ENCODE measurements around the gene ZNF521.

DNA sequence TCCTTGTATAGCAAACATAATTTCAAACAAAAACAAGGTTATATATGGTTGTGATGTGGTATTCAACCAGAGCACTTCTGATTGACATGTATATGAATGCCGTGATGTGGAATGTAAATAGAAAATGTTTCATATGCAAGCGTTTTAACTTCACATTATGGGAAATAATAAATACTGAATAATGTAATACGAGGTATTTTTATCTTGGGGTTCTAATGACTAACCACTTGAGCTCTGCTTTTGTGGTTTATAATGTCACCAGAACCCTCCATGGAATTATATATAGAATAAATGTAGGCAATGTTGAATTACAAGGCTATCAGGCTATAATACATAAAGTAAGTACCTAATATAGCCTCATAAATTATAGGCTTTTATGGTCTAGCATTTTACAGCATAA lies 72.4 kb downstream of the ZNF521 start:
- TF ChIP-seq, protein P1, sequence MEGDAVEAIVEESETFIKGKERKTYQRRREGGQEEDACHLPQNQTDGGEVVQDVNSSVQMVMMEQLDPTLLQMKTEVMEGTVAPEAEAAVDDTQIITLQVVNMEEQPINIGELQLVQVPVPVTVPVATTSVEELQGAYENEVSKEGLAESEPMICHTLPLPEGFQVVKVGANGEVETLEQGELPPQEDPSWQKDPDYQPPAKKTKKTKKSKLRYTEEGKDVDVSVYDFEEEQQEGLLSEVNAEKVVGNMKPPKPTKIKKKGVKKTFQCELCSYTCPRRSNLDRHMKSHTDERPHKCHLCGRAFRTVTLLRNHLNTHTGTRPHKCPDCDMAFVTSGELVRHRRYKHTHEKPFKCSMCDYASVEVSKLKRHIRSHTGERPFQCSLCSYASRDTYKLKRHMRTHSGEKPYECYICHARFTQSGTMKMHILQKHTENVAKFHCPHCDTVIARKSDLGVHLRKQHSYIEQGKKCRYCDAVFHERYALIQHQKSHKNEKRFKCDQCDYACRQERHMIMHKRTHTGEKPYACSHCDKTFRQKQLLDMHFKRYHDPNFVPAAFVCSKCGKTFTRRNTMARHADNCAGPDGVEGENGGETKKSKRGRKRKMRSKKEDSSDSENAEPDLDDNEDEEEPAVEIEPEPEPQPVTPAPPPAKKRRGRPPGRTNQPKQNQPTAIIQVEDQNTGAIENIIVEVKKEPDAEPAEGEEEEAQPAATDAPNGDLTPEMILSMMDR (IDR thresholded peaks at IDR 0.05), result no peak
- TF ChIP-seq ZFX (IDR thresholded peaks at IDR 0.05; ENCODE audit: borderline replicate concordance), result no peak

All from 22Rv1 (cell line).